Measurements from ENCODE around the gene ICAM4. TPM values are rescaled to one million over a fixed set of nuclear protein-coding genes. Genes with fewer than 3 reads are reported as not detected.
A peak's percentile ranks its signal among the peaks of the same experiment; 100 is the strongest.
"Not testable (repeated sequence)": the region's sequence is repeated elsewhere in the genome, so short reads cannot be mapped to it uniquely, and the experiment has no call there.

Gene ICAM4
- total RNA-seq, 1 donor from 2014 or later: not detected

GRCh38 chr19:10333758-10334587 is 47.2 kb downstream of the ICAM4 start:
- Mint-ChIP-seq H3K9me3 (ENCODE audit: unreplicated experiment) (no peaks in the 10 kb centered on the region), H3K4me3 (ENCODE audit: unreplicated experiment) (peak overlapping the region; percentile 95), H3K27ac (ENCODE audit: unreplicated experiment) (peak overlapping the region; percentile 99), H3K27me3 (ENCODE audit: unreplicated experiment) (no peaks in the 10 kb centered on the region), H3K36me3 (ENCODE audit: unreplicated experiment) (peaks cover 7% of the 10 kb centered on the region), H3K4me1 (ENCODE audit: unreplicated experiment) (peaks cover 25% of the 10 kb centered on the region)
- no peak for DNase-seq (ENCODE audit: extremely low spot score, unreplicated experiment)
- no peak for TF ChIP-seq CTCF (IDR thresholded peaks at IDR 0.05)

- DNase-seq (ENCODE audit: extremely low spot score, unreplicated experiment): peak; percentile 97
- Mint-ChIP-seq H3K36me3 (ENCODE audit: unreplicated experiment) (peaks cover 3% of the 10 kb centered on the region), H3K4me1 (ENCODE audit: unreplicated experiment) (peaks cover 25% of the 10 kb centered on the region), H3K27me3 (ENCODE audit: unreplicated experiment) (no peaks in the 10 kb centered on the region), H3K9me3 (ENCODE audit: unreplicated experiment) (no peaks in the 10 kb centered on the region), H3K4me3 (ENCODE audit: unreplicated experiment) (peak overlapping the region; percentile 95), H3K27ac (ENCODE audit: unreplicated experiment) (peak overlapping the region; percentile 99)
- no peak for TF ChIP-seq CTCF (IDR thresholded peaks at IDR 0.05)
Observed at GRCh38 chr19:10334588-10335351, 48.0 kb downstream of the ICAM4 start.

GRCh38 chr19:10335352-10335985 is 48.7 kb downstream of the ICAM4 start:
- H3K9me3 Mint-ChIP-seq (ENCODE audit: unreplicated experiment): no peaks in the 10 kb centered on the region
- TF ChIP-seq CTCF (IDR thresholded peaks at IDR 0.05): no peak
- DNase-seq (ENCODE audit: extremely low spot score, unreplicated experiment): no peak
- no peak overlapping the region for H3K27ac Mint-ChIP-seq (ENCODE audit: unreplicated experiment)
- H3K4me3 Mint-ChIP-seq (ENCODE audit: unreplicated experiment): peak overlapping the region; percentile 95
- no peaks in the 10 kb centered on the region for H3K27me3 Mint-ChIP-seq (ENCODE audit: unreplicated experiment)
- H3K4me1 Mint-ChIP-seq (ENCODE audit: unreplicated experiment): peaks cover 25% of the 10 kb centered on the region
- no peaks in the 10 kb centered on the region for H3K36me3 Mint-ChIP-seq (ENCODE audit: unreplicated experiment)

- not testable (repeated sequence) for H3K9me3 Mint-ChIP-seq (ENCODE audit: unreplicated experiment); H3K4me3 Mint-ChIP-seq (ENCODE audit: unreplicated experiment); H3K36me3 Mint-ChIP-seq (ENCODE audit: unreplicated experiment); H3K27ac Mint-ChIP-seq (ENCODE audit: unreplicated experiment); H3K27me3 Mint-ChIP-seq (ENCODE audit: unreplicated experiment); DNase-seq (ENCODE audit: extremely low spot score, unreplicated experiment)
- peaks cover 25% of the 10 kb centered on the region for H3K4me1 Mint-ChIP-seq (ENCODE audit: unreplicated experiment)
Observed at GRCh38 chr19:10336725-10337124, 50.0 kb downstream of the ICAM4 start.

Other genes with a start within 250 kb of the ICAM4 start
- gene SHFL, start 200.6 kb upstream of the ICAM4 start, total RNA-seq: 35.9 and 38.7 TPM in 2 replicates
- 0.18 and 0.21 TPM in 2 replicates for gene ANGPTL6, start 184.3 kb upstream of the ICAM4 start, total RNA-seq
- 34.4 and 40.9 TPM in 2 replicates for gene PPAN, start 180.6 kb upstream of the ICAM4 start, total RNA-seq
- gene P2RY11, start 175.3 kb upstream of the ICAM4 start, total RNA-seq: 11.8 and 15.7 TPM in 2 replicates
- gene EIF3G, start 167.1 kb upstream of the ICAM4 start, total RNA-seq: 209 and 217 TPM in 2 replicates
- gene DNMT1, start 92.0 kb upstream of the ICAM4 start, total RNA-seq: 82.3 and 87.2 TPM in 2 replicates
- 21.8 and 23.6 TPM in 2 replicates for gene S1PR2, start 55.6 kb upstream of the ICAM4 start, total RNA-seq
- 53.4 and 57.0 TPM in 2 replicates for gene MRPL4, start 34.7 kb upstream of the ICAM4 start, total RNA-seq
- 31.8 and 35.5 TPM in 2 replicates for gene ICAM1, start 15.8 kb upstream of the ICAM4 start, total RNA-seq
- 1.7 and 2.0 TPM in 2 replicates for gene ICAM5, start 3.0 kb downstream of the ICAM4 start, total RNA-seq
- 6.8 and 7.6 TPM in 2 replicates for gene ZGLP1, start 22.9 kb downstream of the ICAM4 start, total RNA-seq
- 21.5 and 27.4 TPM in 2 replicates for gene FDX2, start 29.1 kb downstream of the ICAM4 start, total RNA-seq
- 36.8 and 45.8 TPM in 2 replicates for gene RAVER1, start 46.6 kb downstream of the ICAM4 start, total RNA-seq
- gene ICAM3, start 52.7 kb downstream of the ICAM4 start, total RNA-seq: 7.2 and 9.8 TPM in 2 replicates
- 117 and 136 TPM in 2 replicates for gene TYK2, start 93.6 kb downstream of the ICAM4 start, total RNA-seq
- 143 and 148 TPM in 2 replicates for gene CDC37, start 116.6 kb downstream of the ICAM4 start, total RNA-seq
- gene PDE4A, start 133.6 kb downstream of the ICAM4 start, total RNA-seq: 12.4 and 12.7 TPM in 2 replicates
- gene KEAP1, start 216.4 kb downstream of the ICAM4 start, total RNA-seq: 80.1 and 80.9 TPM in 2 replicates
- gene S1PR5, start 230.5 kb downstream of the ICAM4 start, total RNA-seq: 0.83 and 1.8 TPM in 2 replicates